ENCODE results near the gene CCR7.

- no peak for TF ChIP-seq RAD21 (IDR thresholded peaks at IDR 0.05; ENCODE audit: low read depth)
- no peak for TF ChIP-seq CEBPB (IDR thresholded peaks at IDR 0.05)
- no peak for TF ChIP-seq TEAD4 (IDR thresholded peaks at IDR 0.05)
- TF ChIP-seq EP300 (IDR thresholded peaks at IDR 0.05; ENCODE audit: borderline replicate concordance): no peak
- no peak for TF ChIP-seq TAF1 (IDR thresholded peaks at IDR 0.05; ENCODE audit: low read depth)
- TF ChIP-seq USF1 (IDR thresholded peaks at IDR 0.05): no peak
- TF ChIP-seq ZBTB7A (IDR thresholded peaks at IDR 0.05; ENCODE audit: low read depth): no peak
- TF ChIP-seq CREB1 (IDR thresholded peaks at IDR 0.05; ENCODE audit: low read depth): no peak
Measured at GRCh38 chr17:40612599-40613244, 47.5 kb upstream of the CCR7 start.

Measured in Ishikawa (cell line).